IMR-90 (cell line): ENCODE results near the gene MRPL48. TPM values are rescaled to one million over a fixed set of nuclear protein-coding genes. Genes with fewer than 3 reads are reported as not detected.
A peak's percentile ranks its signal among the peaks of the same experiment; 100 is the strongest.

Source experiments
- ATAC-seq: fragments of 200-7000 bp; cut with Tn5 transposase; 2 replicates; pipeline ENCODE4 v1.9.1; 2020; ENCODE audit warnings: low read depth, mild to moderate bottlenecking, moderate library complexity
- BruUV-seq: library from RNA; stranded (reverse); fragments of 400-500 nt; replicated peaks from 2 replicates; lab custom pipeline; 2021; lab: Mats Ljungman, UMichigan
- CTCF ChIA-PET: fragments of 300-600 bp; formaldehyde crosslinking; extraction: SDS; loops from one replicate; lab custom pipeline; 2021; ENCODE audit warnings: antibody characterized with exemption; lab: Yijun Ruan, JAX
- POLR2A ChIA-PET: fragments of 300-600 bp; sonication (Branson Sonifier 250); formaldehyde crosslinking; loops from one replicate; lab custom pipeline; 2022; ENCODE audit warnings: antibody characterized with exemption; ENCODE audit not compliant: unreplicated experiment; lab: Charles Lee
- DNase-seq: peaks from one replicate; pipeline ENCODE4 v3.0.0; 2013
- H2AFZ ChIP-seq: replicated peaks from 2 replicates; pipeline ENCODE3; 2013; ENCODE audit warnings: low read length, mild to moderate bottlenecking; ENCODE audit not compliant: poor library complexity
- H2AK5ac ChIP-seq: 2 replicates; pipeline ENCODE4 v1.6.1; 2013; ENCODE audit warnings: low read depth, low read length, inconsistent platforms
- H2AK9ac ChIP-seq: replicated peaks from 2 replicates; pipeline ENCODE3; 2013; ENCODE audit warnings: mild to moderate bottlenecking, low read depth, low read length, moderate library complexity; ENCODE audit not compliant: poor library complexity
- H2BK120ac ChIP-seq: 2 replicates; pipeline ENCODE4 v1.6.1; 2013; ENCODE audit warnings: low read depth, low read length, inconsistent platforms
- H2BK15ac ChIP-seq: 3 replicates; pipeline ENCODE4 v1.6.1; 2013; ENCODE audit warnings: low read depth, low read length, inconsistent platforms
- H2BK20ac ChIP-seq: 2 replicates; pipeline ENCODE4 v1.6.1; 2013; ENCODE audit warnings: low read depth, mild to moderate bottlenecking, inconsistent platforms, low read length, moderate library complexity
- H2BK5ac ChIP-seq: 2 replicates; pipeline ENCODE4 v1.6.1; 2013; ENCODE audit warnings: mild to moderate bottlenecking, low read depth, low read length, inconsistent platforms; ENCODE audit not compliant: poor library complexity, severe bottlenecking
- H3K14ac ChIP-seq: replicated peaks from 2 replicates; pipeline ENCODE4 v1.6.1; 2013; ENCODE audit warnings: low read depth, low read length, inconsistent platforms
- H3K18ac ChIP-seq: 2 replicates; pipeline ENCODE4 v1.6.1; 2013; ENCODE audit warnings: low read depth, low read length, control low read depth
- H3K23ac ChIP-seq: 2 replicates; pipeline ENCODE4 v1.6.1; 2013; ENCODE audit warnings: low read depth, low read length, inconsistent platforms
- H3K27ac ChIP-seq: 2 replicates; pipeline ENCODE4 v1.5.1; 2013; ENCODE audit warnings: mild to moderate bottlenecking, control low read depth, low read length; ENCODE audit not compliant: insufficient read depth
- H3K27me3 ChIP-seq: 2 replicates; pipeline ENCODE4 v1.6.1; 2013; ENCODE audit warnings: low read length; ENCODE audit not compliant: control insufficient read depth, insufficient read depth
- H3K36me3 ChIP-seq: 2 replicates; pipeline ENCODE4 v1.6.1; 2013; ENCODE audit warnings: low read length, mixed read lengths; ENCODE audit not compliant: control insufficient read depth, insufficient read depth
- H3K4ac ChIP-seq: 2 replicates; pipeline ENCODE4 v1.6.1; 2013; ENCODE audit warnings: low read depth, low read length, inconsistent platforms
- H3K4me1 ChIP-seq: 2 replicates; pipeline ENCODE4 v1.6.1; 2013; ENCODE audit warnings: low read length, mixed read lengths; ENCODE audit not compliant: control insufficient read depth, insufficient read depth
- H3K4me2 ChIP-seq: 2 replicates; pipeline ENCODE4 v1.6.1; 2013; ENCODE audit warnings: low read depth, mild to moderate bottlenecking, control low read depth, low read length, moderate library complexity
- H3K4me3 ChIP-seq: 2 replicates; pipeline ENCODE4 v1.5.1; 2013; ENCODE audit warnings: low read depth, mild to moderate bottlenecking, control low read depth, low read length, moderate library complexity; ENCODE audit not compliant: insufficient read depth
- H3K56ac ChIP-seq: 2 replicates; pipeline ENCODE4 v1.6.1; 2013; ENCODE audit warnings: low read length, inconsistent platforms; ENCODE audit not compliant: insufficient read depth; ENCODE audit errors: extremely low read depth
- H3K79me1 ChIP-seq, 2 experiments: 2 replicates each; pipeline ENCODE4 v1.6.1; 2013; ENCODE audit warnings: low read length in 2 of 2, inconsistent platforms in 1 of 2, low read depth in 1 of 2
- H3K9ac ChIP-seq: 2 replicates; pipeline ENCODE4 v1.6.1; 2013; ENCODE audit warnings: low read depth, low read length, control low read depth
- H3K9me1 ChIP-seq: 2 replicates; pipeline ENCODE4 v1.6.1; 2013; ENCODE audit warnings: low read length, inconsistent platforms; ENCODE audit not compliant: insufficient read depth
- H3K9me3 ChIP-seq: 2 replicates; pipeline ENCODE4 v1.6.1; 2013; ENCODE audit warnings: low read length; ENCODE audit not compliant: control insufficient read depth, insufficient read depth
- H4K20me1 ChIP-seq: 2 replicates; pipeline ENCODE4 v1.6.1; 2013; ENCODE audit warnings: low read length, inconsistent platforms; ENCODE audit not compliant: insufficient read depth
- H4K5ac ChIP-seq: 2 replicates; pipeline ENCODE4 v1.6.1; 2013; ENCODE audit warnings: mild to moderate bottlenecking, low read depth, low read length, control low read depth
- H4K8ac ChIP-seq, 2 experiments: 2 replicates each; pipeline ENCODE4 v1.6.1; 2013; ENCODE audit warnings: low read depth in 2 of 2, low read length in 2 of 2, control low read depth in 1 of 2, inconsistent platforms in 1 of 2
- H4K91ac ChIP-seq: 2 replicates; pipeline ENCODE4 v1.6.1; 2013; ENCODE audit warnings: low read depth, low read length, inconsistent platforms; ENCODE audit not compliant: insufficient read depth
- CEBPB ChIP-seq: IDR thresholded peaks from 2 replicates; pipeline ENCODE4 v1.6.1; 2012; ENCODE audit warnings: low read depth, low read length, improper control_type of control experiment
- CTCF ChIP-seq: conservative IDR thresholded peaks from 2 replicates; pipeline ENCODE4 v1.5.1; 2012; ENCODE audit warnings: mild to moderate bottlenecking, low read depth, low read length, improper control_type of control experiment
- WGBS, 2 experiments: methylation state at CpG; one replicate each; pipeline versions ENCODE4 v1.1.5 to v1.1.7; 2013; ENCODE audit warnings: missing lambda C conversion rate in 2 of 2; ENCODE audit not compliant: insufficient read length in 1 of 2; ENCODE audit errors: extremely low coverage in 2 of 2; 5-methylcytosine and 5-hydroxymethylcytosine counted together
- dilution Hi-C: fragments of 300-500 bp; cut with HindIII; formaldehyde crosslinking; loops from one replicate; pipeline ENCODE4 v1.14.3; 2018; ENCODE audit warnings: low sequenced_read_pairs; ENCODE audit not compliant: unreplicated experiment
- in situ Hi-C: fragments of 300-500 bp; cut with MboI; formaldehyde crosslinking; loops from 3 replicates; pipeline ENCODE4 v1.14.3; 2019; ENCODE audit warnings: low sequenced_read_pairs, inconsistent platforms, mixed read lengths
- intact Hi-C: fragments of 100-400 bp; cut with micrococcal nuclease; formaldehyde crosslinking; loops from 2 replicates; pipeline ENCODE4 v1.10.0; 2022
- polyA plus RNA-seq, 3 experiments: library from polyadenylated mRNA; depleted of rRNA; stranded (reverse); fragments of >200 nt; gene quantifications; 2 replicates each; pipeline ENCODE4 v1.2.3, GENCODE V29; 2012; ENCODE audit warnings: low replicate concordance in 1 of 3
- total RNA-seq: library from RNA; depleted of rRNA; stranded (reverse); fragments of >200 nt; gene quantifications from 2 replicates; pipeline ENCODE4 v1.2.3, GENCODE V29; 2012

MRPL48 gene
- total and polyA plus RNA-seq, 2 of the 4 experiments (the other 2 are of a cell fraction), result 24.0 to 29.4 TPM

- H3K27me3 ChIP-seq, result no peaks in the 10 kb centered on the region
- no TSS peak for BruUV-seq
- no peak overlapping the region for H4K5ac ChIP-seq
- H2AFZ ChIP-seq, result no peak overlapping the region
- DNase-seq (peak; percentile 22), ATAC-seq (no peak)
- H3K4me2 ChIP-seq, result no peak overlapping the region
- H3K27ac ChIP-seq, result no peak overlapping the region
- no peak overlapping the region for H3K9ac ChIP-seq
- no peak overlapping the region for H4K8ac ChIP-seq
- H3K18ac ChIP-seq, result no peak overlapping the region
- WGBS, 2 experiments, result 83% methylated on average over 1 of the region's 2 CpGs; no CpG with 5 or more reads in 1 of the 2 experiments
- no peak overlapping the region for H3K56ac ChIP-seq
- dilution Hi-C loops, result no loop called here
- no peak for TF ChIP-seq CTCF
- TF ChIP-seq CEBPB, result peak; percentile 19; the same call in 1 of the 2 replicates
- no peaks in the 10 kb centered on the region; a peak in 1 of 4 replicates for H3K79me1 ChIP-seq
- no peak overlapping the region for H4K91ac ChIP-seq
- no peak overlapping the region for H3K4me3 ChIP-seq
- no peak overlapping the region for H3K23ac ChIP-seq
- no peaks in the 10 kb centered on the region for H3K4me1 ChIP-seq
- H2AK5ac ChIP-seq, result no peak overlapping the region
- H3K9me3 ChIP-seq, result no peaks in the 10 kb centered on the region
- in situ Hi-C loops, result no loop called here
- ChIA-PET POLR2A (no interaction called here), CTCF (no interaction called here)
- H2BK15ac ChIP-seq, result no peak overlapping the region
- H3K4ac ChIP-seq, result no peak overlapping the region
- H2AK9ac ChIP-seq, result no peak overlapping the region
- H3K36me3 ChIP-seq, result peaks cover 2% of the 10 kb centered on the region; the same call in 1 of the 2 replicates
- intact Hi-C loops, result no loop called here
- H2BK5ac ChIP-seq, result no peak overlapping the region
- H2BK20ac ChIP-seq, result no peak overlapping the region
- H3K14ac ChIP-seq, result no peak overlapping the region
- H2BK120ac ChIP-seq, result no peak overlapping the region
- H4K20me1 ChIP-seq, result no peaks in the 10 kb centered on the region
- H3K9me1 ChIP-seq, result peaks cover 3% of the 10 kb centered on the region; the same call in 1 of the 2 replicates
These were observed 72.0 kb downstream of the MRPL48 start for GRCh38 chr11:73859671-73860070.
